ENCODE measurements around the gene FAM219B.
"Not testable (repeated sequence)": the region's sequence is repeated elsewhere in the genome, so short reads cannot be mapped to it uniquely, and the experiment has no call there.

Gene FAM219B

GRCh38 chr15:74903676-74904075, 3.0 kb downstream of the FAM219B start:
- no peak for DNase-seq (ENCODE audit: low read depth, low spot score)

GRCh38 chr15:74902295-74903075, 4.2 kb downstream of the FAM219B start:
- DNase-seq (ENCODE audit: low read depth, low spot score): no peak

- peak; percentile 73 for DNase-seq (ENCODE audit: low read depth, low spot score)
Observed at GRCh38 chr15:74901612-74902063, 5.0 kb downstream of the FAM219B start.

GRCh38 chr15:74897300-74897701, 9.3 kb downstream of the FAM219B start:
- DNase-seq (ENCODE audit: low read depth, low spot score): no peak

- no peak for DNase-seq (ENCODE audit: low read depth, low spot score)
Observed at GRCh38 chr15:74896316-74896715, 10.3 kb downstream of the FAM219B start.

GRCh38 chr15:74895830-74896229, 10.8 kb downstream of the FAM219B start:
- DNase-seq (ENCODE audit: low read depth, low spot score): no peak

- not testable (repeated sequence) for DNase-seq (ENCODE audit: low read depth, low spot score)
Observed at GRCh38 chr15:74894383-74894782, 12.3 kb downstream of the FAM219B start.

- DNase-seq (ENCODE audit: low read depth, low spot score): no peak
Observed at GRCh38 chr15:74893627-74894026, 13.0 kb downstream of the FAM219B start.

GRCh38 chr15:74892931-74893330, 13.7 kb downstream of the FAM219B start:
- no peak for DNase-seq (ENCODE audit: low read depth, low spot score)

- no peak for DNase-seq (ENCODE audit: low read depth, low spot score)
Observed at GRCh38 chr15:74892313-74892712, 14.3 kb downstream of the FAM219B start.

- DNase-seq (ENCODE audit: low read depth, low spot score): no peak
Observed at GRCh38 chr15:74891469-74891868, 15.2 kb downstream of the FAM219B start.

GRCh38 chr15:74890665-74890960, 16.0 kb downstream of the FAM219B start:
- DNase-seq (ENCODE audit: low read depth, low spot score): no peak

- peak; percentile 87 for DNase-seq (ENCODE audit: low read depth, low spot score)
Observed at GRCh38 chr15:74889883-74890664, 16.6 kb downstream of the FAM219B start, which contains the start of gene MPI. Gene MPI, plus strand, starts transcription at chr15:74890042. Its CDS starts 32 bp downstream, at chr15:74890074.

- peak; percentile 66 for DNase-seq (ENCODE audit: low read depth, low spot score)
Observed at GRCh38 chr15:74889390-74889882, 17.2 kb downstream of the FAM219B start.

- peak; percentile 50 for DNase-seq (ENCODE audit: low read depth, low spot score)
Observed at GRCh38 chr15:74888716-74889115, 17.9 kb downstream of the FAM219B start.

- not testable (repeated sequence) for DNase-seq (ENCODE audit: low read depth, low spot score)
Observed at GRCh38 chr15:74887537-74888193, 19.0 kb downstream of the FAM219B start.

- no peak for DNase-seq (ENCODE audit: low read depth, low spot score)
Observed at GRCh38 chr15:74885461-74885860, 21.2 kb downstream of the FAM219B start.

GRCh38 chr15:74884428-74885223, 22.0 kb downstream of the FAM219B start:
- DNase-seq (ENCODE audit: low read depth, low spot score): no peak

- DNase-seq (ENCODE audit: low read depth, low spot score): no peak
Observed at GRCh38 chr15:74882528-74882927, 24.1 kb downstream of the FAM219B start.

- DNase-seq (ENCODE audit: low read depth, low spot score): no peak
Observed at GRCh38 chr15:74878273-74878672, 28.4 kb downstream of the FAM219B start.

- peak; percentile 71 for DNase-seq (ENCODE audit: low read depth, low spot score)
Observed at GRCh38 chr15:74873756-74874424, 32.8 kb downstream of the FAM219B start.
